ENCODE data around the gene PCCA. TPM values are rescaled to one million over a fixed set of nuclear protein-coding genes. Genes with fewer than 3 reads are reported as not detected.

Gene PCCA
- polyA plus RNA-seq, 2 of the 4 experiments (the other 2 are of a cell fraction), result 13.2 to 13.7 TPM

DNA sequence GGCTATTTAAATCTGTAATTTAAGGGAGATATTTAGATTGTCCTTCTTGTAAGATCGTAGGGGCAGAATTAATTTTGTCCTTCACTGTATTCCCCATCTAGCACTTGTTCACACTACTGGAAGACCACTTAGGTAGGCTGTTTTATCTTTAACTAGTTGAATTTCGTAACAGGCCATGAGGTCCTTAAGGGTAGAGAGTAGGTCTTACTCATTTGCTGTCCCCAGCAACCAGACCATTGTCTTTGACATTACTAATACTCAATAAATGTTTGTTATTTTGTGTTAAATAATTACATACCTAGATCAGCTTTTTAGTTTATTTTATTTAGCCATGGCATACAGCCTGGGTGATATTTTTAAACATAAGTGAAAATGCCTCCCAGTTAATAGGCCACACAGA lies 177.1 kb downstream of the PCCA start (continued):
- TF ChIP-seq, protein P1, sequence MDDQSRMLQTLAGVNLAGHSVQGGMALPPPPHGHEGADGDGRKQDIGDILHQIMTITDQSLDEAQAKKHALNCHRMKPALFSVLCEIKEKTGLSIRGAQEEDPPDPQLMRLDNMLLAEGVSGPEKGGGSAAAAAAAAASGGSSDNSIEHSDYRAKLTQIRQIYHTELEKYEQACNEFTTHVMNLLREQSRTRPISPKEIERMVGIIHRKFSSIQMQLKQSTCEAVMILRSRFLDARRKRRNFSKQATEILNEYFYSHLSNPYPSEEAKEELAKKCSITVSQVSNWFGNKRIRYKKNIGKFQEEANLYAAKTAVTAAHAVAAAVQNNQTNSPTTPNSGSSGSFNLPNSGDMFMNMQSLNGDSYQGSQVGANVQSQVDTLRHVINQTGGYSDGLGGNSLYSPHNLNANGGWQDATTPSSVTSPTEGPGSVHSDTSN (IDR thresholded peaks at IDR 0.05), result no peak
- TF ChIP-seq MYC (IDR thresholded peaks at IDR 0.05; ENCODE audit: borderline replicate concordance, low read length) (no peak), EHF (CRISPR knock-in tag; IDR thresholded peaks at IDR 0.05) (no peak)

- Histone ChIP-seq H3K4me3 (no peak overlapping the region), H3K4me2 (no peak overlapping the region), H3K9me3 (no peaks in the 10 kb centered on the region), H3K27ac (no peak overlapping the region), H3K4me1 (no peaks in the 10 kb centered on the region; the same call in 2 of the 3 replicates)
- WGBS (ENCODE audit: missing lambda C conversion rate), result 81% methylated on average over 2 of the region's 2 CpGs
- CTCF ChIA-PET, result no interaction called here
- DNase-seq (ENCODE audit: low read depth in 1 of 2, low spot score in 1 of 2), result no peak
- POLR2A ChIA-PET, result no interaction called here
- no peak for FAIRE-seq
- ATAC-seq, result no peak
- TF ChIP-seq RAD21 (conservative IDR thresholded peaks at IDR 0.05 in 1 of 2, IDR thresholded peaks at IDR 0.05 in 1 of 2) (no peak), ZNF302 (CRISPR knock-in tag; IDR thresholded peaks at IDR 0.05) (no peak), EHMT2 (IDR thresholded peaks at IDR 0.05; ENCODE audit: low read depth) (no peak), NPAS2 (CRISPR knock-in tag; IDR thresholded peaks at IDR 0.05; ENCODE audit: borderline replicate concordance) (no peak)
Measured at GRCh38 chr13:100269837-100270236, 180.9 kb downstream of the PCCA start.

DNA sequence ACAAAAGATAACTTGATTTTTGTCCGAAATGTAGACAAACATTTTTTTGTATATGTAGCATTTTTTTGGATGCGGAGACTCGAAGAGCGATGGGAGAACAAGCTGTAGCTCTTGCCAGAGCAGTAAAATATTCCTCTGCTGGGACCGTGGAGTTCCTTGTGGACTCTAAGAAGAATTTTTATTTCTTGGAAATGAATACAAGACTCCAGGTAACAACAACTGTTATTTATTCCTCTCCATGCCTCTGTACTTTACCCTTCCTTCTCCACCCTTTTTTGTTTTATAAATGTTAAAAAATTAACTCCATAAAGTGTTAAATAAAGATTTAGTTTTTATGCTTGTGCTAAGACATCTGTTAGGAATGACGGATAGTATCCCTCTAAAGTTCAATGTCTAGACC lies 184.2 kb downstream of the PCCA start:
- TF ChIP-seq, protein P2, sequence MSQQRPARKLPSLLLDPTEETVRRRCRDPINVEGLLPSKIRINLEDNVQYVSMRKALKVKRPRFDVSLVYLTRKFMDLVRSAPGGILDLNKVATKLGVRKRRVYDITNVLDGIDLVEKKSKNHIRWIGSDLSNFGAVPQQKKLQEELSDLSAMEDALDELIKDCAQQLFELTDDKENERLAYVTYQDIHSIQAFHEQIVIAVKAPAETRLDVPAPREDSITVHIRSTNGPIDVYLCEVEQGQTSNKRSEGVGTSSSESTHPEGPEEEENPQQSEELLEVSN (IDR thresholded peaks at IDR 0.05; ENCODE audit: borderline replicate concordance, low read depth), result no peak
- TF ChIP-seq ATOH8 (CRISPR knock-in tag; IDR thresholded peaks at IDR 0.05; ENCODE audit: low read depth) (no peak), JUNB (IDR thresholded peaks at IDR 0.05) (no peak), ELK1 (IDR thresholded peaks at IDR 0.05; ENCODE audit: low read depth, low read length) (no peak), NFE2L2 (conservative IDR thresholded peaks at IDR 0.05; ENCODE audit: low read length) (no peak), CTCF (IDR thresholded peaks at IDR 0.05) (no peak)
- no peak for ATAC-seq
- no peak for FAIRE-seq

DNA sequence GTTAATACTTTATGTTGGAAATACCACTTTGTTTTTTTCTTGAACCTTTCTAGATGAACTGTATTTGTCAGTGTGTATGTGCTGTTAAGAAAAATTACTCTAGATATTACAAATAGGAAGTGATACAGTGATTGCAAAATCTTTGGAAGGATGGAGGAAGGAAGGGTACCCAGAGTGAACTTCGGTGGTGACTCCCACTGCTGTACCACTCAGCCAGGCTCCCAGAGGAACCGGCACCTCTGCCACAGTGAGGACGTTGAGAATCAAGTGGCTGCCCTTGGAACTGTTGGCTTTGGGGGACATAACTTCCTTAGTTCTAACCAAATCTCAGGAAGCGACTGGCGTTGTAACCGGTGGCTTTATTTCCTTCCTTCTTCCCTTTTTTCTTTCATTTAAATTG lies 184.7 kb downstream of the PCCA start:
- no peak for TF ChIP-seq ZFP36 (IDR thresholded peaks at IDR 0.05; ENCODE audit: borderline replicate concordance, partially characterized antibody)
- TF ChIP-seq USF2 (IDR thresholded peaks at IDR 0.05), result no peak
- TF ChIP-seq CTCF (IDR thresholded peaks at IDR 0.05), result no peak
- no peak for TF ChIP-seq BHLHE40 (IDR thresholded peaks at IDR 0.05; ENCODE audit: low read depth, low read length)
- no peak for TF ChIP-seq GATA3 (IDR thresholded peaks at IDR 0.05; ENCODE audit: borderline replicate concordance)
- TF ChIP-seq MYC (IDR thresholded peaks at IDR 0.05; ENCODE audit: borderline replicate concordance, low read length), result no peak
- no peak for TF ChIP-seq TP53 (CRISPR knock-in tag; IDR thresholded peaks at IDR 0.05)
- no peak overlapping the region for H3K4me3 ChIP-seq
- no peak overlapping the region for H3K27ac ChIP-seq
- no peak for DNase-seq (ENCODE audit: low read depth in 1 of 2, low spot score in 1 of 2)
- FAIRE-seq, result no peak
- no peaks in the 10 kb centered on the region for H3K4me1 ChIP-seq
- H3K9me3 ChIP-seq, result no peaks in the 10 kb centered on the region
- 83% methylated on average over 6 of the region's 6 CpGs for WGBS (ENCODE audit: missing lambda C conversion rate)
- H3K4me2 ChIP-seq, result no peak overlapping the region
- no peak for ATAC-seq
- ChIA-PET CTCF (no interaction called here), POLR2A (no interaction called here)

More for the DNA sequence above, 184.2 kb downstream of the PCCA start:
- CTCF ChIA-PET, result interaction anchor here (0.9 kb wide), 1 partner anchor 84 kb away, joined by 3 read pairs; no protein-coding TSS in a partner anchor
- H3K9me3 ChIP-seq, result no peaks in the 10 kb centered on the region
- H3K4me3 ChIP-seq, result no peak overlapping the region
- 93% methylated on average over 6 of the region's 6 CpGs for WGBS (ENCODE audit: missing lambda C conversion rate)
- no peak overlapping the region for H3K27ac ChIP-seq
- H3K4me2 ChIP-seq, result no peak overlapping the region
- POLR2A ChIA-PET, result no interaction called here
- no peak for DNase-seq (ENCODE audit: low read depth in 1 of 2, low spot score in 1 of 2)
- H3K4me1 ChIP-seq, result no peaks in the 10 kb centered on the region

All from A549 (cell line).